ENCODE data around the gene FAM180A. TPM values are rescaled to one million over a fixed set of nuclear protein-coding genes. Genes with fewer than 3 reads are reported as not detected.

The FAM180A gene
- total RNA-seq, 2 donors from 2014 or later = 79.1 to 133 TPM

- H3K4me3 ChIP-seq = no peak overlapping the region
- no peak overlapping the region for H3K27ac ChIP-seq
- TF ChIP-seq CTCF (IDR thresholded peaks at IDR 0.05) = no peak
- H3K4me1 ChIP-seq (ENCODE audit: control insufficient read depth in 1 of 2, low read depth in 2 of 2) = no peaks in the 10 kb centered on the region
- H3K36me3 ChIP-seq = no peaks in the 10 kb centered on the region
- ATAC-seq (ENCODE audit: insufficient number of reproducible peaks, low FRiP score, low read depth) (no peak), DNase-seq (ENCODE audit: low spot score) (no peak)
- no peaks in the 10 kb centered on the region for H3K9me3 ChIP-seq
- no peaks in the 10 kb centered on the region for H3K27me3 ChIP-seq (replicated peaks; ENCODE audit: insufficient read depth)
Observed at GRCh38 chr7:135786911-135787310, 38.3 kb upstream of the FAM180A start.

- H3K4me1 ChIP-seq (ENCODE audit: control insufficient read depth in 1 of 2, low read depth in 2 of 2) = peaks cover 0 to 6% of the 10 kb centered on the region in 2 donors
- no peak overlapping the region for H3K4me3 ChIP-seq
- no peaks in the 10 kb centered on the region for H3K36me3 ChIP-seq
- no peak for ATAC-seq (ENCODE audit: insufficient number of reproducible peaks, low FRiP score, low read depth)
- no peaks in the 10 kb centered on the region for H3K9me3 ChIP-seq
- no peak overlapping the region for H3K27ac ChIP-seq
- H3K27me3 ChIP-seq (replicated peaks; ENCODE audit: insufficient read depth) = no peaks in the 10 kb centered on the region
- no peak for DNase-seq (ENCODE audit: low spot score)
- TF ChIP-seq CTCF (IDR thresholded peaks at IDR 0.05) = no peak
Observed at GRCh38 chr7:135785065-135785464, 36.5 kb upstream of the FAM180A start.

GRCh38 chr7:135784013-135784412 lies 35.4 kb upstream of the FAM180A start:
- Histone ChIP-seq H3K36me3 (no peaks in the 10 kb centered on the region), H3K4me3 (no peak overlapping the region), H3K4me1 (ENCODE audit: control insufficient read depth in 1 of 2, low read depth in 2 of 2) (peaks cover 0 to 10% of the 10 kb centered on the region in 2 donors), H3K9me3 (no peaks in the 10 kb centered on the region), H3K27ac (no peak overlapping the region), H3K27me3 (replicated peaks; ENCODE audit: insufficient read depth) (no peaks in the 10 kb centered on the region)
- DNase-seq (ENCODE audit: low spot score) = no peak
- no peak for ATAC-seq (ENCODE audit: insufficient number of reproducible peaks, low FRiP score, low read depth)
- TF ChIP-seq CTCF (IDR thresholded peaks at IDR 0.05) = no peak

GRCh38 chr7:135782801-135783200 lies 34.2 kb upstream of the FAM180A start:
- no peaks in the 10 kb centered on the region for H3K27me3 ChIP-seq (replicated peaks; ENCODE audit: insufficient read depth)

GRCh38 chr7:135782377-135782776 lies 33.8 kb upstream of the FAM180A start:
- DNase-seq (ENCODE audit: low spot score) (no peak), ATAC-seq (ENCODE audit: insufficient number of reproducible peaks, low FRiP score, low read depth) (no peak)
- H3K9me3 ChIP-seq = no peaks in the 10 kb centered on the region
- H3K27me3 ChIP-seq (replicated peaks; ENCODE audit: insufficient read depth) = no peaks in the 10 kb centered on the region
- H3K4me3 ChIP-seq = no peak overlapping the region
- TF ChIP-seq CTCF (IDR thresholded peaks at IDR 0.05) = no peak
- no peaks in the 10 kb centered on the region for H3K36me3 ChIP-seq
- no peak overlapping the region for H3K27ac ChIP-seq
- peaks cover 0 to 10% of the 10 kb centered on the region in 2 donors for H3K4me1 ChIP-seq (ENCODE audit: control insufficient read depth in 1 of 2, low read depth in 2 of 2)

More at GRCh38 chr7:135782801-135783200, 34.2 kb upstream of the FAM180A start:
- no peak for TF ChIP-seq CTCF (IDR thresholded peaks at IDR 0.05)
- Histone ChIP-seq H3K36me3 (no peaks in the 10 kb centered on the region), H3K9me3 (no peaks in the 10 kb centered on the region), H3K27ac (no peak overlapping the region), H3K4me3 (no peak overlapping the region), H3K4me1 (ENCODE audit: control insufficient read depth in 1 of 2, low read depth in 2 of 2) (peaks cover 0 to 10% of the 10 kb centered on the region in 2 donors)
- DNase-seq (ENCODE audit: low spot score) = no peak
- ATAC-seq (ENCODE audit: insufficient number of reproducible peaks, low FRiP score, low read depth) = no peak
